Measurements from ENCODE around the gene OPRM1.

Gene OPRM1

GRCh38 chr6:154243793-154244750 lies 205.0 kb downstream of the OPRM1 start:
- no peak for DNase-seq

- DNase-seq: no peak
These were observed 206.5 kb downstream of the OPRM1 start for GRCh38 chr6:154245506-154245905.

- DNase-seq: no peak
These were observed 207.7 kb downstream of the OPRM1 start for GRCh38 chr6:154246723-154247118.

GRCh38 chr6:154247119-154247861 lies 208.2 kb downstream of the OPRM1 start:
- DNase-seq: no peak

- peak; percentile 43 for DNase-seq
These were observed 210.7 kb downstream of the OPRM1 start for GRCh38 chr6:154249499-154250298.

GRCh38 chr6:154251116-154251515 lies 212.1 kb downstream of the OPRM1 start:
- no peak for DNase-seq

- no peak for DNase-seq
These were observed 213.6 kb downstream of the OPRM1 start for GRCh38 chr6:154252678-154253077.

GRCh38 chr6:154257067-154257466 lies 218.0 kb downstream of the OPRM1 start:
- no peak for DNase-seq

- no peak for DNase-seq
These were observed 219.2 kb downstream of the OPRM1 start for GRCh38 chr6:154258064-154258757.

GRCh38 chr6:154261688-154262397 lies 222.8 kb downstream of the OPRM1 start:
- no peak for DNase-seq

- no peak for DNase-seq
These were observed 227.6 kb downstream of the OPRM1 start for GRCh38 chr6:154266560-154267099.

- DNase-seq: no peak
These were observed 228.6 kb downstream of the OPRM1 start for GRCh38 chr6:154267508-154268106.

GRCh38 chr6:154268486-154268885 lies 229.4 kb downstream of the OPRM1 start:
- DNase-seq: no peak

- DNase-seq: no peak
These were observed 235.1 kb downstream of the OPRM1 start for GRCh38 chr6:154274168-154274567.

GRCh38 chr6:154276810-154277628 lies 238.0 kb downstream of the OPRM1 start:
- no peak for DNase-seq

- DNase-seq: no peak
These were observed 238.6 kb downstream of the OPRM1 start for GRCh38 chr6:154277629-154278017.

- no peak for DNase-seq
These were observed 241.5 kb downstream of the OPRM1 start for GRCh38 chr6:154280521-154280920.

- no peak for DNase-seq
These were observed 245.3 kb downstream of the OPRM1 start for GRCh38 chr6:154284313-154284853.

GRCh38 chr6:154285826-154286225 lies 246.8 kb downstream of the OPRM1 start:
- no peak for DNase-seq
